ENCODE results near the gene MDFI. TPM values are rescaled to one million over a fixed set of nuclear protein-coding genes. Genes with fewer than 3 reads are reported as not detected.

Gene MDFI
- total and polyA plus RNA-seq, 9 of the 15 experiments (the other 6 are each of a cell fraction or from before 2014, with no cell fraction given): not detected

- H3K27me3 ChIP-seq (ENCODE audit: control insufficient read depth in 2 of 2, insufficient read depth in 2 of 2, low read length in 2 of 2): peaks cover 16 to 48% of the 10 kb centered on the region in 2 experiments
- H3K4me3 ChIP-seq: no peak overlapping the region
- no peaks in the 10 kb centered on the region for H3K36me3 ChIP-seq (ENCODE audit: control insufficient read depth, insufficient read depth, low read length)
- WGBS (ENCODE audit: insufficient coverage, low coverage, missing lambda C conversion rate): 3% methylated on average over 9 of the region's 9 CpGs
- no peak overlapping the region for H3K9ac ChIP-seq (ENCODE audit: insufficient read depth in 1 of 2, low read depth in 2 of 2, low read length in 2 of 2)
- H3K79me2 ChIP-seq (ENCODE audit: control insufficient read depth, insufficient read depth, low read length): no peaks in the 10 kb centered on the region
- BruUV-seq (replicated peaks): no TSS peak
- no peak overlapping the region for H3K4me2 ChIP-seq (ENCODE audit: insufficient read depth, low read length)
- intact Hi-C loops (cut with micrococcal nuclease): loop anchor here (1.0 to 2.0 kb wide), 4 partner anchors 79 to 313 kb away; no protein-coding TSS in a partner anchor
- H3K4me1 ChIP-seq (replicated peaks in 1 of 2; ENCODE audit: control insufficient read depth in 2 of 2, insufficient read depth in 2 of 2, low read length in 2 of 2): peaks cover 0 to 19% of the 10 kb centered on the region in 2 experiments; a peak in 2 of 5 replicates
- peak; percentile 95 for FAIRE-seq
- no peak overlapping the region for H2AFZ ChIP-seq (ENCODE audit: low read depth, low read length)
- no peaks in the 10 kb centered on the region for H3K9me1 ChIP-seq (ENCODE audit: control insufficient read depth, insufficient read depth, low read length)
- peak; percentile 94 for ATAC-seq
- DNase-seq (ENCODE audit: extremely low read depth in 1 of 4, low spot score in 3 of 4): peak; percentile 89 to 95 (median 93)
- H3K9me3 ChIP-seq (replicated peaks; ENCODE audit: control insufficient read depth, insufficient read depth, low read depth, low read length): no peaks in the 10 kb centered on the region
- no peak overlapping the region for H3K27ac ChIP-seq (ENCODE audit: extremely low read depth, low read depth, low read length)
- in situ Hi-C loops (cut with MboI): loop anchor here (5.0 kb wide), 2 partner anchors 80 to 310 kb away; no protein-coding TSS in a partner anchor
- POLR2A ChIA-PET: interaction anchor here (0.5 to 0.9 kb wide), 5 partner anchors 8 to 42 kb away, joined by 3 to 6 read pairs (median 3); no protein-coding TSS in a partner anchor
- CTCF ChIA-PET (ENCODE audit: low intra/inter-chr PET ratio): interaction anchor here (0.6 to 3.9 kb wide), 14 partner anchors 18 to 557 kb away, joined by 3 to 150 read pairs (median 4); partner anchors contain the start of gene PGC
- peaks cover 11% of the 10 kb centered on the region; the same call in 1 of the 2 replicates for H4K20me1 ChIP-seq (replicated peaks; ENCODE audit: control insufficient read depth, insufficient read depth, low read length)
- peak; percentile 85; the same call in 1 of the 2 replicates for TF ChIP-seq ARID2 (IDR thresholded peaks at IDR 0.05)
- TF ChIP-seq BACH1 (tag; IDR thresholded peaks at IDR 0.05): no peak
- no peak for TF ChIP-seq NONO (IDR thresholded peaks at IDR 0.05; ENCODE audit: low read depth in 2 of 2, low read length in 1 of 2)
- TF ChIP-seq PHF8 (IDR thresholded peaks at IDR 0.05; ENCODE audit: borderline replicate concordance, low read length): no peak
- TF ChIP-seq ZZZ3 (IDR thresholded peaks at IDR 0.05): no peak
- TF ChIP-seq OTX1 (CRISPR knock-in tag; IDR thresholded peaks at IDR 0.05): no peak
- TF ChIP-seq CTCF (IDR thresholded peaks at IDR 0.05 in 2 of 3, conservative IDR thresholded peaks at IDR 0.05 in 1 of 3; ENCODE audit: insufficient read depth in 2 of 3, low read depth in 1 of 3, low read length in 3 of 3): peak; percentile 96 to 98 (median 96)
- no peak for TF ChIP-seq CBFB (CRISPR knock-in tag; IDR thresholded peaks at IDR 0.05)
- no peak for TF ChIP-seq ZBTB33 (CRISPR knock-in tag; IDR thresholded peaks at IDR 0.05)
- TF ChIP-seq PHTF2 (CRISPR knock-in tag; IDR thresholded peaks at IDR 0.05): no peak
These were observed 43.8 kb downstream of the MDFI start for GRCh38 chr6:41682056-41682477.
